OCI-LY7 (cell line): Measurements from ENCODE around the gene FMR1. TPM values are rescaled to one million over a fixed set of nuclear protein-coding genes. Genes with fewer than 3 reads are reported as not detected.

Experiments
- BruUV-seq: library from RNA; stranded (reverse); fragments of 400-500 nt; replicated peaks from 2 replicates; lab custom pipeline; 2021; lab: Mats Ljungman, UMichigan
- CTCF ChIA-PET: fragments of 300-600 bp; sonication (Branson Sonifier 250); formaldehyde crosslinking; loops from one replicate; lab custom pipeline; 2022; ENCODE audit warnings: antibody characterized with exemption; ENCODE audit not compliant: unreplicated experiment; lab: Charles Lee
- POLR2A ChIA-PET: fragments of 300-600 bp; sonication (Branson Sonifier 250); formaldehyde crosslinking; loops from one replicate; lab custom pipeline; 2022; ENCODE audit warnings: antibody characterized with exemption; lab: Charles Lee
- DNase-seq: peaks from one replicate; pipeline ENCODE4 v3.0.0-alpha.2; 2015; ENCODE audit warnings: low spot score
- H2AFZ ChIP-seq: fragments of 200-600 bp; sonication (generic), shearing (Covaris generic); 2 replicates; pipeline ENCODE4 v1.6.1; 2014; ENCODE audit warnings: mild to moderate bottlenecking, antibody characterized with exemption, low read length, moderate library complexity
- H3K27ac ChIP-seq: fragments of 200-600 bp; sonication (generic); 2 replicates; pipeline ENCODE4 v1.5.1; 2014; ENCODE audit warnings: mixed run types, low read depth, mild to moderate bottlenecking, moderate library complexity, low read length, inconsistent platforms; ENCODE audit not compliant: poor library complexity, severe bottlenecking
- H3K36me3 ChIP-seq: fragments of 200-600 bp; sonication (generic); 2 replicates; pipeline ENCODE4 v1.6.1; 2014; ENCODE audit warnings: mild to moderate bottlenecking, antibody characterized with exemption, low read length, moderate library complexity, mixed read lengths; ENCODE audit not compliant: insufficient read depth
- H3K4me1 ChIP-seq: fragments of 200-600 bp; sonication (generic); 2 replicates; pipeline ENCODE4 v1.5.1; 2014; ENCODE audit warnings: mild to moderate bottlenecking, low read length; ENCODE audit not compliant: insufficient read depth, poor library complexity, severe bottlenecking
- H3K4me2 ChIP-seq: fragments of 200-600 bp; sonication (generic); 2 replicates; pipeline ENCODE4 v1.6.1; 2014; ENCODE audit warnings: mild to moderate bottlenecking, low read length
- H3K4me3 ChIP-seq: fragments of 200-600 bp; sonication (generic); 2 replicates; pipeline ENCODE4 v1.5.1; 2014; ENCODE audit warnings: mild to moderate bottlenecking, low read depth, low read length; ENCODE audit not compliant: poor library complexity, severe bottlenecking
- H3K79me2 ChIP-seq: fragments of 200-600 bp; sonication (generic); 2 replicates; pipeline ENCODE4 v1.6.1; 2016; ENCODE audit warnings: low read depth, mild to moderate bottlenecking, low read length, moderate library complexity, mixed read lengths; ENCODE audit not compliant: insufficient read depth
- H3K9me2 ChIP-seq: fragments of 200-600 bp; sonication (generic); 2 replicates; pipeline ENCODE4 v1.6.1; 2016; ENCODE audit warnings: mild to moderate bottlenecking, low read length, mixed read lengths; ENCODE audit not compliant: insufficient read depth
- H3K9me3 ChIP-seq: fragments of 200-600 bp; sonication (generic); 2 replicates; pipeline ENCODE4 v1.6.1; 2014; ENCODE audit warnings: mild to moderate bottlenecking, mixed run types, low read length, mixed read lengths
- H4K20me1 ChIP-seq: fragments of 200-600 bp; sonication (generic); 2 replicates; pipeline ENCODE4 v1.6.1; 2014; ENCODE audit warnings: mild to moderate bottlenecking, antibody characterized with exemption, low read length, moderate library complexity, mixed read lengths; ENCODE audit not compliant: insufficient read depth
- EZH2phosphoT487 ChIP-seq: fragments of 200-600 bp; sonication (generic); IDR thresholded peaks from 2 replicates; pipeline ENCODE4 v1.6.1; 2018; ENCODE audit warnings: low read depth, borderline replicate concordance, mild to moderate bottlenecking, mixed run types, antibody characterized with exemption, low read length, moderate library complexity, mixed read lengths
- intact Hi-C: fragments of 100-400 bp; cut with micrococcal nuclease; formaldehyde crosslinking; loops from one replicate; pipeline ENCODE4 v1.10.0; 2022; ENCODE audit not compliant: unreplicated experiment
- total RNA-seq, 2 experiments: library from RNA; depleted of rRNA in 1 of 2; stranded (reverse); fragments of >200 nt in 1 of 2; shearing (Covaris generic) in 1 of 2; gene quantifications; 2 replicates each; pipeline ENCODE4 v1.2.3, GENCODE V29; 2014 to 2022
- TF ChIP-seq, protein P1 (sequence below): fragments of 200-600 bp; sonication (generic); conservative IDR thresholded peaks from 2 replicates; pipeline ENCODE4 v1.5.1; 2014; ENCODE audit warnings: mild to moderate bottlenecking, antibody characterized with exemption, low read length, moderate library complexity, mixed read lengths

FMR1 gene
- total RNA-seq, 2 experiments from 2014 or later: 19.6 to 46.7 TPM

DNA sequence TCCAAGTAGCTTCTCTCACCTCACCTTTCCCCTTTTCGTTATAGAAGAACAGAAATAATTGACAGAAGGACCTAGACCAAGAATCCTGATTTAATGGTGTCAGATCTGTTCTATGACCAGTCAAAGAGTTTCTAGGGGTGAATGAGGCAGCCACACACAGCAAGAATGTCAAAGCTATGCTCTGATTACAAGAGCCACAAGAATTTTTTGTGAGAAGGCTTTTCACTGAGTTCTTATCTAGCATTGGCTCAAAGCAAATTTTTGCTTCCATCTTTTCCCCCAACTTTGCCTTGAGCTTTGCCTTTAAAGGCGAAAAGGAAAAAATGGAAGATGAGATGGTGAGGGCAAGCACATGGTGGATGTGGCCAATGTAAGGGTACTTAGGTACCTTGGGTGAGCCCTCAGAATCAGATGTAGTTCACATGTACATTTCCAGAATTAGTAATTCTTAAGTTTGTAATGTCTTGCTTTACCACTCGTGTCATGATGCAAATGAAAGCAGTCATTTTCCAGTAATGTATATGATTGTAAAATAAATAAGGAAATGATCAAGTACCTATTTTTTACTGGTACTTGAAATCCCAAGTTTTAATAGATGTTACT lies 23.5 kb downstream of the FMR1 start:
- intact Hi-C loops: no loop called here

DNA sequence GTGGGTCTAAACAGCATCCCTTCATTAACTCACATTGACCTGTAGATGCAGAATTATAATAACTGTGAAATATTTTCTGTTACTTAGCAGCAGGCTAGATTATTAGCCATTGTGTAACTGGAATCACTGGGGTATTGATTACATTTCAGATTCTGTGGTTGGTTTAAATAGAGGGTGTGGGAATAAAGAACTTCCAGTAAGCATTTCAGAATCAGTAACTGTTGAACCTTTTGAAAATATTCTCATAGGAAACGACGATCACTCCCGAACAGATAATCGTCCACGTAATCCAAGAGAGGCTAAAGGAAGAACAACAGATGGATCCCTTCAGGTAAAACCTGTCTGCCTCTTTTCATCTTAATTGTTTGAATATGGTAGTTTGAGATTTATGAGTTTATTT lies 33.6 kb downstream of the FMR1 start:
- Histone ChIP-seq H3K36me3 (peaks cover 64% of the 10 kb centered on the region), H4K20me1 (no peaks in the 10 kb centered on the region), H3K79me2 (no peaks in the 10 kb centered on the region), H3K27ac (no peak overlapping the region), H2AFZ (no peak overlapping the region), H3K4me2 (no peak overlapping the region), H3K9me3 (no peaks in the 10 kb centered on the region), H3K9me2 (no peaks in the 10 kb centered on the region), H3K4me1 (no peaks in the 10 kb centered on the region), H3K4me3 (no peak overlapping the region)
- TF ChIP-seq EZH2phosphoT487: no peak
- TF ChIP-seq, protein P1, sequence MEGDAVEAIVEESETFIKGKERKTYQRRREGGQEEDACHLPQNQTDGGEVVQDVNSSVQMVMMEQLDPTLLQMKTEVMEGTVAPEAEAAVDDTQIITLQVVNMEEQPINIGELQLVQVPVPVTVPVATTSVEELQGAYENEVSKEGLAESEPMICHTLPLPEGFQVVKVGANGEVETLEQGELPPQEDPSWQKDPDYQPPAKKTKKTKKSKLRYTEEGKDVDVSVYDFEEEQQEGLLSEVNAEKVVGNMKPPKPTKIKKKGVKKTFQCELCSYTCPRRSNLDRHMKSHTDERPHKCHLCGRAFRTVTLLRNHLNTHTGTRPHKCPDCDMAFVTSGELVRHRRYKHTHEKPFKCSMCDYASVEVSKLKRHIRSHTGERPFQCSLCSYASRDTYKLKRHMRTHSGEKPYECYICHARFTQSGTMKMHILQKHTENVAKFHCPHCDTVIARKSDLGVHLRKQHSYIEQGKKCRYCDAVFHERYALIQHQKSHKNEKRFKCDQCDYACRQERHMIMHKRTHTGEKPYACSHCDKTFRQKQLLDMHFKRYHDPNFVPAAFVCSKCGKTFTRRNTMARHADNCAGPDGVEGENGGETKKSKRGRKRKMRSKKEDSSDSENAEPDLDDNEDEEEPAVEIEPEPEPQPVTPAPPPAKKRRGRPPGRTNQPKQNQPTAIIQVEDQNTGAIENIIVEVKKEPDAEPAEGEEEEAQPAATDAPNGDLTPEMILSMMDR: no peak
- POLR2A ChIA-PET: interaction anchor here (0.7 kb wide), 1 partner anchor 1878 kb away, joined by 4 read pairs; no protein-coding TSS in a partner anchor
- no peak for DNase-seq
- BruUV-seq: no TSS peak
- CTCF ChIA-PET: no interaction called here
- intact Hi-C loops: no loop called here

More for the DNA sequence above, 23.5 kb downstream of the FMR1 start:
- no peak overlapping the region for H3K27ac ChIP-seq
- H3K36me3 ChIP-seq: peaks cover 76% of the 10 kb centered on the region
- H2AFZ ChIP-seq: no peak overlapping the region
- CTCF ChIA-PET: no interaction called here
- POLR2A ChIA-PET: interaction anchor here (0.9 kb wide), 1 partner anchor 19 kb away, joined by 3 read pairs; no protein-coding TSS in a partner anchor
- H3K9me3 ChIP-seq: no peaks in the 10 kb centered on the region
- no peaks in the 10 kb centered on the region for H4K20me1 ChIP-seq
- H3K4me2 ChIP-seq: no peak overlapping the region
- DNase-seq: no peak
- no peak overlapping the region for H3K4me3 ChIP-seq
- TF ChIP-seq, protein P1: no peak
- no peaks in the 10 kb centered on the region for H3K79me2 ChIP-seq
- BruUV-seq: no TSS peak
- no peaks in the 10 kb centered on the region for H3K4me1 ChIP-seq
- no peaks in the 10 kb centered on the region for H3K9me2 ChIP-seq

DNA sequence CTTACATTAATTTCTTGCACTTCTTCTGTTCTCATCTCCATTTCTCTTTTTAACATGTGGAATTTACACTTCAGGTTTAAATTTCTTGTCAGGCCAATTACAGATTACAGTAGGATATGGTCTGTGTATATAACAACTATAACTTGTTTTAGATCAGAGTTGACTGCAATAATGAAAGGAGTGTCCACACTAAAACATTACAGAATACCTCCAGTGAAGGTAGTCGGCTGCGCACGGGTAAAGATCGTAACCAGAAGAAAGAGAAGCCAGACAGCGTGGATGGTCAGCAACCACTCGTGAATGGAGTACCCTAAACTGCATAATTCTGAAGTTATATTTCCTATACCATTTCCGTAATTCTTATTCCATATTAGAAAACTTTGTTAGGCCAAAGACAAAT lies 36.8 kb downstream of the FMR1 start:
- H3K4me2 ChIP-seq: no peak overlapping the region
- TF ChIP-seq, protein P1: no peak
- no peak for TF ChIP-seq EZH2phosphoT487
- H3K79me2 ChIP-seq: no peaks in the 10 kb centered on the region
- H3K9me2 ChIP-seq: no peaks in the 10 kb centered on the region
- H2AFZ ChIP-seq: no peak overlapping the region
- POLR2A ChIA-PET: no interaction called here
- intact Hi-C loops: no loop called here
- H3K4me1 ChIP-seq: no peaks in the 10 kb centered on the region
- H3K36me3 ChIP-seq: peaks cover 47% of the 10 kb centered on the region
- H3K4me3 ChIP-seq: no peak overlapping the region
- H4K20me1 ChIP-seq: no peaks in the 10 kb centered on the region
- no peaks in the 10 kb centered on the region for H3K9me3 ChIP-seq
- H3K27ac ChIP-seq: no peak overlapping the region
- DNase-seq: no peak
- BruUV-seq: no TSS peak
- CTCF ChIA-PET: no interaction called here
